Lower leg skin (tissue), 4 donors: ENCODE data around the gene DAO. TPM values are rescaled to one million over a fixed set of nuclear protein-coding genes. Genes with fewer than 3 reads are reported as not detected.

Experiments used
- DNase-seq, 2 donors: peaks; one replicate each; pipeline ENCODE4 v3.0.0-alpha.2; 2019; ENCODE audit warnings: low spot score in 2 of 2
- H3K4me3 ChIP-seq: fragments of 200-600 bp; sonication (generic); 2 replicates; pipeline ENCODE4 v1.5.1; 2017; ENCODE audit warnings: mild to moderate bottlenecking, low read depth; ENCODE audit not compliant: poor library complexity, severe bottlenecking
- CTCF ChIP-seq, 3 donors: fragments of 450-650 bp; IDR thresholded peaks; one replicate each; pipeline ENCODE4 v1.5.1; 2016; ENCODE audit warnings: antibody characterized with exemption in 3 of 3, mild to moderate bottlenecking in 3 of 3, moderate library complexity in 2 of 3
- POLR2A ChIP-seq, 2 donors: fragments of 450-650 bp; IDR thresholded peaks; one replicate each; pipeline ENCODE4 v1.6.1; 2016 to 2017; ENCODE audit warnings: antibody characterized with exemption in 2 of 2, mild to moderate bottlenecking in 1 of 2, moderate library complexity in 1 of 2
- WGBS, 2 donors: methylation state at CpG; one replicate each; pipeline ENCODE4 v1.1.5; 2018; 5-methylcytosine and 5-hydroxymethylcytosine counted together
- intact Hi-C: fragments of 100-400 bp; cut with DNase I; formaldehyde crosslinking; loops from one replicate; pipeline ENCODE4 v1.15.0; 2023; ENCODE audit warnings: low total_unique reads
- microRNA counts, 2 donors: library from miRNA; unstranded; fragments of <30 nt; microRNA quantifications; one replicate each; lab custom pipeline; 2016
- microRNA-seq, 2 donors: library from miRNA; unstranded; fragments of <30 nt; microRNA quantifications; one replicate each; pipeline ENCODE4, GENCODE V29; 2016; ENCODE audit warnings: borderline replicate concordance in 2 of 2, borderline number of aligned reads in 1 of 2
- total RNA-seq, 4 donors: library from RNA; depleted of rRNA; stranded (reverse); fragments of >200 nt; gene quantifications; one replicate each; pipeline ENCODE4 v1.1.0, GENCODE V29; 2016

The DAO gene
- total RNA-seq, 4 donors from 2014 or later, result not detected

GRCh38 chr12:108948367-108948766 lies 68.5 kb downstream of the DAO start:
- intact Hi-C loops, result loop anchor here (10.0 kb wide), 1 partner anchor 64 kb away; the partner anchor contains the start of gene DAO
- DNase-seq, result no peak
- no peak overlapping the region for H3K4me3 ChIP-seq
- TF ChIP-seq CTCF (IDR thresholded peaks at IDR 0.05), result no peak

GRCh38 chr12:108949976-108950375 lies 70.1 kb downstream of the DAO start:
- intact Hi-C loops, result loop anchor here (10.0 kb wide), 3 partner anchors 65 to 375 kb away; partner anchors contain the start of gene DAO
- no peak overlapping the region for H3K4me3 ChIP-seq
- DNase-seq, result no peak
- TF ChIP-seq CTCF (IDR thresholded peaks at IDR 0.05), result no peak
- TF ChIP-seq POLR2A (IDR thresholded peaks at IDR 0.05), result no peak
- WGBS, 2 donors, result 75 to 90% methylated on average over 1 of the region's 1 CpG

MicroRNAs within 50 kb of the gene (microRNA counts, 767-probe panel; counts per million panel counts)
- microRNA hsa-miR-619 (lab: Ali Mortazavi, UCI), result 0 to 358 counts per million in 2 donors

Small RNA genes lying within 50 kb of the gene (microRNA-seq; reads per million reads assigned to microRNA genes)
- 0 reads per million in 2 donors for gene MIR619

Other genes starting within 250 kb of the DAO start
- gene SELPLG, start 246.2 kb upstream of the DAO start, total RNA-seq, result 1 to 10 TPM; 1.2 to 4.6 (median 3.0) TPM
- 100 to 1,000 TPM in 3 of 4 donors, 10 to 100 TPM in 1; 86.5 to 193 (median 146) TPM for gene CORO1C, start 148.6 kb upstream of the DAO start, total RNA-seq
- 10 to 100 TPM in 3 of 4 donors, 1 to 10 TPM in 1; 7.3 to 15.1 (median 13.1) TPM for gene SSH1, start 22.5 kb upstream of the DAO start, total RNA-seq
- gene SVOP, start 141.0 kb downstream of the DAO start, total RNA-seq, result not detected
- gene USP30, start 172.5 kb downstream of the DAO start, total RNA-seq, result 10 to 100 TPM; 11.5 to 29.5 (median 22.2) TPM
- gene ALKBH2, start 213.4 kb downstream of the DAO start, total RNA-seq, result 10 to 100 TPM; 17.6 to 36.5 (median 26.0) TPM
- 10 to 100 TPM; 31.9 to 57.5 (median 46.9) TPM for gene UNG, start 217.5 kb downstream of the DAO start, total RNA-seq
- gene ACACB, start 236.5 kb downstream of the DAO start, total RNA-seq, result 10 to 100 TPM; 19.6 to 38.2 (median 25.8) TPM